ENCODE data around the gene ANAPC15. TPM values are rescaled to one million over a fixed set of nuclear protein-coding genes. Genes with fewer than 3 reads are reported as not detected.

Gene ANAPC15
- total and polyA plus RNA-seq, 9 of the 15 experiments (the other 6 are each of a cell fraction or from before 2014, with no cell fraction given) = 53.0 to 254 (median 75.7) TPM

GRCh38 chr11:72160319-72160718, 47.8 kb upstream of the ANAPC15 start:
- H2AFZ ChIP-seq (ENCODE audit: low read depth, low read length) = no peak overlapping the region
- in situ Hi-C loops (cut with MboI) (no loop called here), intact Hi-C loops (cut with micrococcal nuclease) (no loop called here)
- H3K27me3 ChIP-seq (ENCODE audit: control insufficient read depth in 2 of 2, insufficient read depth in 2 of 2, low read length in 2 of 2) = no peaks in the 10 kb centered on the region; a peak in 1 of 5 replicates
- 3% methylated on average over 2 of the region's 2 CpGs for WGBS (ENCODE audit: insufficient coverage, low coverage, missing lambda C conversion rate)
- H3K4me2 ChIP-seq (ENCODE audit: insufficient read depth, low read length) = no peak overlapping the region
- no peak overlapping the region for H3K4me3 ChIP-seq
- H3K79me2 ChIP-seq (ENCODE audit: control insufficient read depth, insufficient read depth, low read length) = no peaks in the 10 kb centered on the region
- no peaks in the 10 kb centered on the region for H3K9me1 ChIP-seq (ENCODE audit: control insufficient read depth, insufficient read depth, low read length)
- 0 out of 5 replicates have a peak, but pooled peaks cover 0 to 3% of the 10 kb centered on the region in 2 experiments for H3K4me1 ChIP-seq (replicated peaks in 1 of 2; ENCODE audit: control insufficient read depth in 2 of 2, insufficient read depth in 2 of 2, low read length in 2 of 2)
- H4K20me1 ChIP-seq (replicated peaks; ENCODE audit: control insufficient read depth, insufficient read depth, low read length) = no peaks in the 10 kb centered on the region
- H3K27ac ChIP-seq (ENCODE audit: extremely low read depth, low read depth, low read length) = no peak overlapping the region
- DNase-seq (ENCODE audit: extremely low read depth in 1 of 4, low spot score in 3 of 4) (no peak), FAIRE-seq (no peak), ATAC-seq (no peak)
- no peak overlapping the region for H3K9ac ChIP-seq (ENCODE audit: insufficient read depth in 1 of 2, low read depth in 2 of 2, low read length in 2 of 2)
- ChIA-PET CTCF (ENCODE audit: low intra/inter-chr PET ratio) (no interaction called here), POLR2A (interaction anchor here (0.6 to 0.8 kb wide), 2 partner anchors 11 to 440 kb away, joined by 3 read pairs; no protein-coding TSS in a partner anchor)
- H3K9me3 ChIP-seq (replicated peaks; ENCODE audit: control insufficient read depth, insufficient read depth, low read depth, low read length) = 0 out of 2 replicates have a peak, but pooled peaks cover 2% of the 10 kb centered on the region
- H3K36me3 ChIP-seq (ENCODE audit: control insufficient read depth, insufficient read depth, low read length) = no peaks in the 10 kb centered on the region
- BruUV-seq (replicated peaks) = no TSS peak
- no peak for TF ChIP-seq MBD1 (CRISPR knock-in tag; IDR thresholded peaks at IDR 0.05)
- no peak for TF ChIP-seq ZNF133 (CRISPR knock-in tag; IDR thresholded peaks at IDR 0.05)
- 0 out of 2 replicates have a peak, but pooled peaks have one; percentile 11 for TF ChIP-seq ATF3 (IDR thresholded peaks at IDR 0.05)
- TF ChIP-seq ATF3 (CRISPR knock-in tag; conservative IDR thresholded peaks at IDR 0.05) = no peak
